GM19452 (cell line): ENCODE measurements around the gene AGO3.

Experiments
- ATAC-seq: cut with Tn5 transposase; IDR thresholded peaks from one replicate; pipeline ENCODE4 v1.9.1; 2021; ENCODE audit not compliant: unreplicated experiment

AGO3 gene

GRCh38 chr1:36094621-36095061 is 163.7 kb downstream of the AGO3 start:
- ATAC-seq, result no peak

DNA sequence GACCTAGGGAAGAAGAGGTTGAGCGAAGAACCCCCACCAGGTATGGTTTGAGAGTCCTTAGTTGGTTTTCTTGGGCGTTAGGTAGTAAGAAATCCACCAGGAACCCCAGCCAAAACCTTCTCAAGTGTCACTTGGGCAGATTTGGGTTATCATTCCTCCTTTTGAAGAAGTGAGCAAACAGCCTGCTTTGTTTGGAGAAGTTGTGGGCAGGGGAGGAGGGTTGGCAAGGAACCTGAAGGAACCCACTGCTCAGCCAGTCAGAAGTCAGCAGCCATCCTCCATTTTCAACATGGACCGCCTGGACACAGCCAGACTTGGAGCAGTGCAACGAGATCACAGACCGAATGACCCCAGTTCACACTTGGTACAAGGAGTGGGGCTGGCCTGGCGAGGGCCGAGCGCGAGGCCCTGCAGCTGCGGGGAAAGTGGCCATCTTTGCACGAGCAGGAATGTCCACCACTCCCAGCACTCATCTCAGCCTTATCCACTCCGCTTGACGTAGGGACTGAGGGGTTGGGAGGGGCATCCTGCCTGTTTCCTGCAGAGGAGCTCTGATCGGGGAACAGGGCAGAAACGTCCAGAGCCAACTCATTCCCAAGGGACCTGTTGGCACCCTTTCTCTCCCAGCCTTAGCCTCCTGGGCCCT is 165.0 kb downstream of the AGO3 start:
- ATAC-seq, result no peak

DNA sequence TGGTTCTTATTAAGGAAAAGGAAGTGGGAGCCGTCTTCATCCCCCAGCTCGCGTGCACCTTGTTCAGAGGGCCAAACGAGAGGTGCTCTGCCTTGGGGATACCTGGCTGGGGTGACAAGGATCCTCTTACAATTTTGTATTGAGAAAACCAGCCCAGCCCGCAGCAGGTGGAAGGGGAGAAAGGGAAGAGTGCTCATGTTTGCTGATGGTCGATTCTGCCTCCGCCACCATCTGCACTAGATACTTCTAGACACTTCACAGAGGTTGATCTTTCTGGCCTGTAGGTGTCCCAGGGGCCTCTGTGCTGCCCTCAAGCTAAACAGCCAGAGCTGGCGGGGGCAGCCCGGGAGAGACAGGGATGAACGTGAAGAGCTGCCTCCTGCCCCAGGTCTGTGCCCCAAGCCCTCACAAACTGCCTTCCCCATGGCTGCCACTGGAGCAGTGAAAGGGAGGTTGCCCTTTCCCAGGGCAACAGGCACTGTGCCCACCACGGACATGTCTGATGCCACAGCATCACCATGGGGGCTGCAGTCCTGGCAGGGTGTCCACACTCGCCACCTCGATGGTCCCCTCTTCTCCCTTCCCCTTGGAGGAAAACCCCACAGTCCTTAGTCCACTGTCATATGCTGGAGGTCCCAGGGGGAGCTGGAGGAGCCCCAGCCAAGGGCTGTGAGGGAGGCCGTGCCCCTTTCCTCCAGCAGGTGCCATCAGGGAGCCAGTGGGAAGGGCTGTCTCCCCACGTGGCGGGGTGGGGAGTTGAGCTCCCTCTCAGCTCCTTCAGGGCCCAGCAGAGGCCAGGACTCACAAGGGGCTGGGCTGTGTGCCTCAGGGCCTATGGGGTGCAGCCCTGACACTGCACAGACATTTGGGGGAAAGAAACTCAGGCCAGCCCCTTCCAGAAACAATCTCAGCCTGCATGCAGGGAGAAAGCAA is 165.9 kb downstream of the AGO3 start:
- ATAC-seq, result no peak

GRCh38 chr1:36097693-36098585 is 167.0 kb downstream of the AGO3 start:
- no peak for ATAC-seq

DNA sequence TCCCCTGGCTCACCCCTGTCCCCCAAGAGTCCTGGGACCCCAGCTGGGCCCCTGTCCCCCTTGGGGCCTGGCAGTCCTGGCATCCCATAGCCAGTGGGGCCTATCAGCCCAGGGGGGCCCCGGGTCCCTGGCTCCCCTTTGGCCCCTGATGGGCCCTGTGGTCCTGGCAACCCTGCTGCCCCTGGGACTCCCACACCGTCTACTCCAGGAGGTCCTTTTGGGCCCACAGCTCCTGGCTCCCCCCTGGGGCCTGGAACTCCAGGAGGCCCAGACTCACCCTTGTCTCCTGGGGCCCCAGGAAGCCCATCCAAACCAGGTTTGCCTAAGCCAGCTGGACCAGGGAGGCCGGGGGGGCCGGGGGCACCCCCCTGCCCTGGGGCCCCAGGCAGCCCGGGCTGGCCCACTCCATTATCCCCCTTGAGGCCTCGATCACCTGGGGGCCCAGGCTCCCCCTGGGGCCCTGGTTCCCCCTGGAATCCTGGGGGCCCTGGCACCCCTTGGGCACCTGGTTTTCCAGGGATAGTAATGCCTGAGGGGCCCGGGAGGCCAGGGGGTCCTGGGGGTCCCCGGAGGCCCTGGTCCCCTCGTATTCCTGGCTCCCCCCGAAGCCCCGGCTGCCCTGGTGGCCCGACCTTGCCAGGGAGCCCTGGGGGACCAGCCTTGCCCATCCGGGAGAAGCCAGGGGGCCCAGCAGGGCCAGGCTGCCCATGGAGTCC is 167.9 kb downstream of the AGO3 start:
- ATAC-seq, result no peak

DNA sequence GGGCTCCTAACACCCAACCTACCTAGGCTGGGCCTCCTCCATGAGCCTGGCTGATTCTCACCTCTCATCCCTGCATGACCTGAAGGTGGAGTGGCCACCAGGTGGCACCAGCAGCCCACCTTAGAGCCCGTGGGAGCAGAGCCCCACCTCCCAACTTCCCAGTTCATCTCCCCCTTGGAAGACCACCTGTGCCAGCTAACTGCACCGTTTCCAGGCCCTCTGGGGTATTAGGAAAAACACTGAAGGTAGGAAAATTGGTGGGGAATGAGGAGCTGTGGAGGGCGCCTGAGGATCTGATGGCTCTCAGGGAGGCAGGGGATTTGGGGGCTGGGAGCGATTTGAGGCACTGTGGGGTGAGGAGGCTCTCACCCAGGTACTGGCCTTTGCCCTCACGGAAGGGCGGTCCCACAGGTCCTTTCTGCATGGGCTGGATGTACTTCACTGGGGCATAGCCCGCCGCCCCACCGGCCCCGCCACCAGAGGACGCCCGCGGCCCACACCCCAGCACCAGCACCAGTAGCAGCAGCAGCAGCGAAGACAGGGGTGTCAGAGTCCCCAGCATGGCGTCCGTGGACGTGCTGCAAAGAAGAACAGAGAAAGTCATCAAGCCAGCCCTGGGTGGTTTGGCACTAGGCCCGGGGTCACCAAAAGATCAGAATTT is 168.9 kb downstream of the AGO3 start:
- no peak for ATAC-seq

DNA sequence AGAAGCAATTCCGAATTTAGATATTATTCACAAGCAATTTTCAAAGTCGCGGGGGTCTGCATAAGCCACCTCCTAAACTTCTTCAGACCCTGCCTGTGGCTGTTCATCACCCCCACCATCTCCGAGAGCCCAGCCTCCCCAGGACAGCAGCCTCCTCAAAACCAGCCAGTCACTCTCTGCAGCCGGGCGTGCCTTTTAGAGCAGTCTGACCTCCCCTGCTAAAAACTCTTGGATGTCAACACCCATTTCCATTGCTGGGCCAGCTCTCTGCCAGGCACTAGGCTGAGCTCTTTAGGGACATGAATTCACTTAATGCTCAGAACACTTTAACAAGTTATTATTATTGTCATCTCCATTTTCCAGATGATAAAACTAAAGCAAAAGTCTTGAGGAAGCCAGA is 169.5 kb downstream of the AGO3 start:
- no peak for ATAC-seq

DNA sequence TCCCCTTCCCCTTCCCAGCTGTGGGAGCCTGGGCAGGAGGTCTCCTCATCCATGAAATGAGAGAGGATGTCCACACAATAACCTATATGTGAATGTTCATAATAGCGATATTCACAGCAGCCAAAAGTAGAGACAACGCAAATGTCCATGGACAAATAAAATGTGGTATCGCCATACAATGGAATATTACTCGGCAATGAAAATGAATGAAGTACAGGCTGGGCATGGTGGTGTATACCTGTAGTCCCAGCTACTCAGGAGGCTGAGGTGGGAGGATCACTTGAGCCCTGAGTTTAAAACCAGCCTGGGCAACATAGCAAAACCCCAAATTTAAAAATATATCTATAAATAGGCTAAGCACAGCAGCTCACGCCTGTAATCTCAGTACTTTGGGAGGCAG is 170.6 kb downstream of the AGO3 start:
- ATAC-seq, result no peak

GRCh38 chr1:36106269-36106668 is 175.4 kb downstream of the AGO3 start:
- ATAC-seq, result no peak

- no peak for ATAC-seq
Measured at GRCh38 chr1:36107394-36107793, 176.5 kb downstream of the AGO3 start.

DNA sequence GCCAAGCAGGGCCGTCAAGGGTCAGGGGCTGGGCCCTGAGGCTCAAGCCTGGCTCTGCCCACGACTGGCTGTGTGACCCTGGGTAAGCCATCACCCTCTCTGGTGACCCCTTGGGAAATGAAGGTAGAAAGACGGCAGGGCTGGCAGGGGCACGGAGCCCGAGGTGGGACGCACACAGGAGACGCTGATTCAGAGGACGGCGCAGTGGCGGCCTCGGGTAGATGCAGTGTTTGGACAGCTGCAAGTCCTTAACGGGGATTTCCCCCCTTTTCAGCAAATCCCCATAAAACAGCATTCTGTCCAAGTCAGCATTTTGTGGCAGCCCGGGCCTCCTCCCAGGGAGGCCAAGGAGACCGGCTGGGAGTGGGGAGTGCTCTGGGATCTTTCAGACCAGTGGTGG is 177.4 kb downstream of the AGO3 start:
- ATAC-seq, result no peak

DNA sequence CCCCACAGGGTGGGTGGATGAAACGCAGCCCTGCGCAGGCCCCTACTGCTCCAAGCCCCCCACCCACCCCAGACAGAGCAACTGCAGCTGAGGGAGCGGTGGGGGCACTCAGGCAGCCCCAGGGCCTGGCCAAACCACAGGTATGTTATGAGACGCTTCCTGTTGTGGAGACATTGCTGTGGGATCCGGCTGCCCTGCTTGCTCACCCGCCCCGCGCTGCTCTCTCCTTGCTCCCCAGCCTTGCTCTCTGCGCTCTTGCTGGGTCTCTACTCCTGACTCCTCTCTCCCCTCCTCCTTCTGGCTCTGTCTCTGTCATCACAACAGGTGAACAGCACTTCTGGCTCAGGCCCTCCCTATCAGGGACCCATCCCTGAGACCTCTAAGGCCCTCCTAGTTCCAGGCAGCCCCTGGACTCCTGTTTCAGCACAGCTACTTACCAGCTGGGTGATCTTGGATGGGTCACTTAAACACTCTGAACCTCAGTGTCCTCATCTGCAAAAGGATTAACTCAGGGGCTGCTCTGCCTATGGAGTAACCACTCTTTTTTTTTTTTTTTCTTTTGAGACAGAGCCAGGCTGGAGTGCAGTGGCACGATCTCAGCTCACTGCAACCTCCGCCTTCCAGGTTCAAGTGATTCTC is 178.3 kb downstream of the AGO3 start:
- no peak for ATAC-seq

DNA sequence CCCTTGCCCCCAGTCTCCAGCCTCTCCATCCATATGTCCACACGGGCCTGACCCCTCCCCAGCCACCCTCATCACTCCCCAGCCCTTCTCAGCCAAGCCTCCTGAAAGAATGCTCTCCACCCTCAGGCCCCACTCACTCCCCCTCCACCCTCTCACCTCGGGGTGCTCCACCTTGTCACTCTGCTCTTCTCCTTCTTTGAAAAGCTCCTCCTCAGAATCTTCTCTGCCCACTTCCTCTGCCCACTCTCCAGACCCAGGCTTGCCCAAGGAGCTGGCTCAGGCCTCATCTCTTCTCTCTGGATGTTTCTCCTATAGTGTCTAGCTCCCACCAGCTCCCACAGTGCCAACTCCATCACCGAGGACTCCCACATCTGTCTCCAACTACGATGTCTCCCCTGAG is 180.2 kb downstream of the AGO3 start:
- no peak for ATAC-seq

GRCh38 chr1:36112823-36113222 is 181.9 kb downstream of the AGO3 start:
- no peak for ATAC-seq

GRCh38 chr1:36114371-36114770 is 183.5 kb downstream of the AGO3 start:
- ATAC-seq, result no peak

DNA sequence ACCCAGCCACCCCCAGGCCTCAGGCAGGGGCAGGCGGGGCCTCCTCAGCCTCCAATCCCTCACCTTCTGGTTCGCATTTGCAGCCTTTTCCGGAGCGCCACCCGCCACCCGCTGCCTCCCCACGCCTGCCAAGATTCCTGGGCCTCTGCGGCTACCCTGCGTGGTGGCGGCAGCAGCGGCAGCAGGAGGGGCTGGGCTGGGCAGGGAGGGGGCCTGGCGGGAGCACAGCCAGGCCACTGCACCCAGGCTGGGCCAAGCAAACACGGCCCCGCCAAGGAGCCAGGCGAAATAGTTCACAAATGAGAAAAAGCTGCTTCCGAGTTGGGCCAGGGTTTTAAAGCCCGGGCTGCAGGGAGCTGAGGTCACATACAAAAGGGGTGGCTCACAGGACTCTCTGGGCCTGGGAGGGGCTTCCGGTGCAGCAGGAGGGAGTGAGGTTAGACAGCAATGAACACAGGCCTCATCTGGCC is 184.3 kb downstream of the AGO3 start:
- ATAC-seq, result no peak

DNA sequence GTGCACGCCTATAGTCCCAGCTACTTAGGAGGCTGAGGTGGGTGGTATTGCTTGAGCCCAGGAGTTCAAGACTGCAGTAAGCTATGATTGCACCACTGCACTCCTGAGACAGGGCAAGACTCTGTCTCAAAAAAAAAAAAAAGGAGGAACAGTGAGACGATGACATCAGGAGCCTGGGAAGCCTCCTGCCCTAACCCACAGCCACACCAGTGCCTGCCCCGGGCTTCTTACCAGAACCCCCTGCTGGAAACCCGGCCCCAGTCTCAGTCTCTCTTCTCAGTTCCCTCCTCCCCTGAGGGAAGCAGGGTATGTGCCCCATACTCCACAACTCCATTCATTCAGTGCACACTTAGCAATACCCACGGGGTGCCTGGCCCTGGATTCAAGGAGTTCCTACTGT is 185.0 kb downstream of the AGO3 start:
- ATAC-seq, result no peak

GRCh38 chr1:36116901-36117300 is 186.0 kb downstream of the AGO3 start:
- no peak for ATAC-seq

- ATAC-seq, result no peak
Measured at GRCh38 chr1:36118447-36119204, 187.7 kb downstream of the AGO3 start.
